NOMO-1 treated with dmso at 0.1 percent for 144 hours (cell line): ENCODE data around the gene ARHGAP42.
"Not testable (repeated sequence)": the region's sequence is repeated elsewhere in the genome, so short reads cannot be mapped to it uniquely, and the experiment has no call there.

Source experiments
- DNase-seq: peaks from one replicate; lab custom pipeline; 2025; ENCODE audit not compliant: unreplicated experiment; lab: John Stamatoyannopoulos, UW

ARHGAP42 gene

DNA sequence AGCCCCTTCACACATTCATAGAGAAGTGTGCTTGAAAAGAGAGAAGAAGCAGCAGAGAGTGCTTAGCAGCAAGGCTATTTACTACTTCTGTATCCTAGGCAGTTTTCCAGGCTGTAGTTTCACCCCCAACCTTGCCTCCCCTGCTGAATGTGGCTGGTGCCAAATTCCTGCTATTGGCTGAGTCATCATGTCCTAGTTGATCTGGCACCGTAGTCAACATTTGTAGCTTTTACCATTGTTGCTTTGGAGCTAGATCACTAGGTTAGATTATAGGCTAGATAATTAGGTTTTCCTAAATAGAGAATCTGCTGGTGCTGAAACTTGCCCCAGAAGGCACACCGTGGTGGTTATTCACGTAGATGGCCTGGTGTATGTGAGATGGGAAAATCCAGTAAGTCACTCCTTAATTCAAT lies 32.7 kb downstream of the ARHGAP42 start:
- no peak for DNase-seq

DNA sequence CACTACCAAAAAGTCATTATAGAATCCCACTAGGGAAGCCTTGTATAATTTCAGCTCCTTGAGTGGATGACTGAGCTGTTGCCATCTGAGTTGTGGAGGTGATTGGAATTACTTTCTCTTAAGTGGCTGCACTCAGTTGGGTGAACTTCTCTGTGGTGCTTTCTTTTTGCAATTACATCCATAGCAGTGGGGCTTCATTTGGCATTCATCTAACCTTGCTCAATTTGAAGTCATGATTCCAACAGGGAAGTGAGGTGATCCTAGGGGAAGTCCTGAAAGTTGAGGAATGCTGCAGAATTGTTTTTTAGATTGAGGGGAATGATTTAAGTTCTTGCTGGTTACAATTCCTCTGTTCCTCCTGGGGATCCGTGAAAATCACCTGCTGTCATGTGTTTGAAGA lies 39.6 kb downstream of the ARHGAP42 start:
- no peak for DNase-seq

DNA sequence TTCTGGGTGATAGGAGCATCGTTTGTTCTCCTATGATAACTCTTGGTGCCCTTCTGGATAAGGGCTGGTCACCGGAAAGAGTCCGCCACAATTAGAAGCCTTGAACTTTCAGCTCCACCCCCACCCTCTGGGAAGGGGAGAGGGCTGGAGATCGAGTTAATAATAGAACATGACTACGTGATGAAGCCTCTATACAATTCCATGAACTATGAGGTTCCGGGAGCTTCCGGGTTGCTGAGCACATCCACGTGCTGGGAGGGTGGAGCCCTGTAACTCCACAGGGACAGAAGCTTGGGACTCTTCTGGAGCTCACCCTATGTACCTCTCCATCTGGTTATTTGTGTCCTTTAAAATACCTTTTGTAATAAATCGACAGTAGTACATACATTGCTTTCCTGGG lies 40.3 kb downstream of the ARHGAP42 start:
- no peak for DNase-seq

DNA sequence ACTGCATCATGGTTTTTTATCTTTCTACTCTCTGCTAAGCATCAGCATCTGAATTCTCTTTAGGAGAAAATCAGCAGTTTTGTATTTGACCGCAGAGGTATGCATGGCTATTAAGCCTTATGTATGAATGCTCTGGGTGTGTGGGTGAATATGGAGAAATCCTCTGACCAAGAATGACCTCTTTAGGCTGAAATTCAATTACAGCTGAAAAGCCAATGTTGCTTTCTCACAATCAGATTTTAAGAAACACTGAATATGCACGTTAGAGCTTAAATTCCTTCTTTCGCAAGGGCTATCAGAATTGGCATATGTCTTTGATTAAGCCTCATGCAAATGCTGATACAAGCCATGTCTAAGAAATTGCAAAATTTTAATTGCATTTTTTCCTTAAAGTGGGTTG lies 43.2 kb downstream of the ARHGAP42 start:
- DNase-seq: no peak

DNA sequence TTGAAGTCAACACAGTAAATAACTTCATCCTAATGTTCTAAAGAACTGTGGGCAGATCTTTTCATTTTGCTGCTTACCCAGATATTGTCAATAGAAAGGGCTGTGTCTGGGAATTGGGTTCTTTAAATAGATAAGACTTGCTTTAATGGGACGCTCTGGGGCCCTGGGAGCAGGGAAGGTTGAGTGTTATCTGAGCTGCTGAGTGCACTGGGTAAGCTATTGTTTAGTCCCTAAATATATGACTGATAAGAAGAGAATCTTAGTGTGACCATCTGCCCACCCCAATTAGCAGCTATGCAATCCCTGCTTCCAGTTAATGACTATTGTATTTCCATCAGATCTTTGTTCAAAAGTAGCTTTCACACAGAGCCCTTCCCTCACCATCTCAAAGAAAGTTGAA lies 44.4 kb downstream of the ARHGAP42 start:
- DNase-seq: no peak

DNA sequence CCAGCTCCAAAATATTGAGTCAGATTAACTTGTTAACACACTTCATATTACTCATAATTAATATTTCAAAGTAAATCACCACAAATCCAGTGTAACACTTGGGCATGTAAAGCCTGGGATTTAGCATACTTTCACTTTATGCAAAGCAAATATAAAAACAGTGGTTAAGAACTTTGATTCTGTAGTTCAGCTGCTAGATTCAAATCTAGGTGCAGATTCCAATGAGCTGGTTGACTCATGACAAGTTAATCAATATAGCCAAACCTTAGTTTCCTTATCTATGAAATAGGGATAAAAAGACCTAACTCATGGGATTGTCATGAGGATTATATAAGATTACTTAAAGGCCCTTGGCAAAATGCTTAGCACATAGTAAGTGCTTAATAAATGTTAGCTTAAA lies 45.9 kb downstream of the ARHGAP42 start:
- DNase-seq: no peak

DNA sequence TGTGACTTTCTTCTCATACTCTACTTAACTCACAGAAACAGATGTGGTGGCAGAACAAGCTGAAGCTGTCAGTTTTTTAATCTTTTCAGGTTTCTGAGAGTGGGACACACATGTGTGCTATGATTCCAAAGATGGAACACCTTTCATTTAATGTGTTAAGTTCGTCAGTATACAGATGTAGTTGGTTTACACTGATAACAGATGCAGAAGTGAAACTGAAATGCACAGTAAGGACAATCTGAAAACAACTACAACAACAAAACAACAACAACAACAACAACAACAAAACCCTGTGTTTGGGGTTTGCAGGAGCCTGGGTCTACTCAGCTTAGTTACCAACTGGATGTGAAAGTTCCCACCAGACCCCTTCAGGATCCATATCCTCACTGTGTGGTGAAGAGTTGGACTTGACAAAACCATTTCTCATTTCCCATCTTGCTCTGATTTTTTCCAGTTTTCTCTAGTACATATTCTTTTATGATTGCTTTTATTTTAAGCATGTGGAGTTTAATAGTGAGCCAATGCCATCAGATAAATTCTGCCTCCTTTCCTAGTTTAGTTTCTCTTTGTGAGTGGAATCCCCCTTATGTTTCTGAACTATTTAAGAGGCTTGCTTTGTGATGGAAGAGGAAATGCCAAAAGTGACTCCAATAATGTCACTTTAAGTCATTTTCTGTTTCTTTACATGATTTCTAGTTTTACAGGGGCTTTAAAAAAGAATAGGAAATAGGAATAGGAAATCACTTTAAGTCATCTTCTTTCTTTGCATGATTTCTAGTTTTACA lies 47.8 kb downstream of the ARHGAP42 start:
- DNase-seq: no peak

DNA sequence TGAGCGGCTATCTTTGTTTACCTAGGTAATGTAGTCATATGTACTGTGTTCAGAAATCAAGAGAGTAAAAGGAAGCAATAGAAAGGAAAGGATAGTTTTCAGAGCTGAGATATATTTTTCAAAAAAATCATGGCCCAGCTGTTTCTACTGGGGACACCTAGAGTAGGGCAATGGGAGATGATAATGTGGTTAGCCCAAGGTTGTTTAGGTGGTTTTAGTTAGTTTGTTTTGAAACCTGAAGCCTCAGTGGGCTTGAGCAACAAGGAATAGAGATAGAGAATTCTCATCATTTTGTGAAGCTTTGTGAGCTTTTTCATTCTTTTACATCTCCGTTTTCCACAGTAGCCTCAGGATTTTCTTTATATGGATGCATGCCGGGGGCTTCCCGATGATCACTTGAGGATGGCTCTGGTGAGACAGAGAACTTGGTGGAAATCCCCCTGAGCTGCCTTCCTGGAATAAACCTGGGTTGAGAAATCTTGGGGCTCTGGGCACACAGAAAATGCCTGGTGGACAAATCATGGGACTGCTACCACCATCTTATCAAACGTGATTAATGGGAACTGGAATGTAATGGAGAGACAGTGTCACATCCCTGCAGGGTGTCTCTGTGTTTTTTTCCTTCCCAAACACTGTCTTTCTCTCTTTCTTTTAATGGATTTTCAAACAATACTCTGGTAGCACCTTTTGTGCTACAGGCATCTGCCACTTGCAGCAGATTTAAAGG lies 49.0 kb downstream of the ARHGAP42 start:
- DNase-seq: no peak

DNA sequence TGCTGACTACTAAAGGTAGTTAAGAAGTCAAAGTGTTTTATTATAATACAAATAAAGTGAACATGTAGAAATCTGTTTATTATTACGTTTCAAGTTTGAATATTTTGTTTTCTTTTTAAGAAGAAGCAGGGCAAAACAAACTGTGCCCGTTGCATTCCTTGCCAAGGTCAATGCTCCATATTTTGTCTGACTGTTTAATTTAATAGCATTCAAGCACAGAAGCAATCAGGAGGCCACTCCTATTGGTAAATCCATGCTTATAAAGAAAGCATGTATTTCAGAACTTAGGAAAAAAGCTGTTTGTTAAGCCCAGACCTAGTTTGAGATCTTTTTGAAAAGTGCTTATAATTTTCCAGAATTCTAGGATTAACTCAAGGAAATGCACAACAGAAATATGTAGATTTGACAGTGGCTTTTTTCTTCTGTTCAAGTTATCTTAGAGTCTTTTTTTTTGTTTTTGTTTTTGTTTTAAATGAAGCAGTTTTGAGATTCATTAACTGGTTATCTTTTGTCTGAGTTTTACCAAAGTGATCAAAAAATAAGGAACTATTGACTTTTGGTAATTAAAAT lies 51.7 kb downstream of the ARHGAP42 start:
- DNase-seq: no peak

DNA sequence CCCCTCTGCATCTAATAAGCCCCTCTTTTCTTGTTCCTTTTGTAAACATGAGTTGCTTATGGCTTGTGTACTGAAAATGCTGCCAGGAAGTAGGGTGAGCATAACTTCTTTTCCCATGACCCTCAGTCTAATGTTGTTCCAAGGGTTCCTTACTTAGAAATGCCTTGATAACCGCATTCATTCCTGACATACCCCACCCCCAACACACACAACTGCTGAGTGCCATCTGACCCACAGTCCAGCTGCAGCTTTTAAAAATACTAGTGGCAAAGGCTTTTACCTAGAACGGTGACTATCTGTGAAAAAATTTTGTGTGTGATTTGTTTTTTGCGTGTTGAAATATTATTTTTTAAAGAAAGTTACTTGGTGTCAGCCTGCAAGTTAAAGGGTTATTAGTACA lies 52.6 kb downstream of the ARHGAP42 start:
- DNase-seq: no peak

DNA sequence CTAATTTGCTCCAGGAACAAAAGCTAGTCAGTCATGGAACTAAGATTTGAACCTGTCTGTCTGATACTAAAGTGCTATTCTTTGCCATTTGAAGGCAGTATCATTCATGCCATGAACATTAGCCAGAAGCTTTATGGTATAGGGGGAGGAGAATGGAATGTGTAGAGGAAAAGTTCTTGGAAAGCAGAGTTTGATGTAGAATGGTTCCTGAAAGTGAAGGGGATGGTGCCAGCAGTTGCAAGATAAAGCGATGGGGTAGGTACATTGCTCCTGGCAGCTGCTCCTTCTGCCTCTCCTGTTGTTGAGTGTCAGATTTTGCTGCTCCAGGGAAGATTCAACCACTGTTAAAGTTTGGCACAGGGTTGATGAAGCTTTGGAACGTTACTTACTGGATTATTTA lies 53.4 kb downstream of the ARHGAP42 start:
- no peak for DNase-seq

DNA sequence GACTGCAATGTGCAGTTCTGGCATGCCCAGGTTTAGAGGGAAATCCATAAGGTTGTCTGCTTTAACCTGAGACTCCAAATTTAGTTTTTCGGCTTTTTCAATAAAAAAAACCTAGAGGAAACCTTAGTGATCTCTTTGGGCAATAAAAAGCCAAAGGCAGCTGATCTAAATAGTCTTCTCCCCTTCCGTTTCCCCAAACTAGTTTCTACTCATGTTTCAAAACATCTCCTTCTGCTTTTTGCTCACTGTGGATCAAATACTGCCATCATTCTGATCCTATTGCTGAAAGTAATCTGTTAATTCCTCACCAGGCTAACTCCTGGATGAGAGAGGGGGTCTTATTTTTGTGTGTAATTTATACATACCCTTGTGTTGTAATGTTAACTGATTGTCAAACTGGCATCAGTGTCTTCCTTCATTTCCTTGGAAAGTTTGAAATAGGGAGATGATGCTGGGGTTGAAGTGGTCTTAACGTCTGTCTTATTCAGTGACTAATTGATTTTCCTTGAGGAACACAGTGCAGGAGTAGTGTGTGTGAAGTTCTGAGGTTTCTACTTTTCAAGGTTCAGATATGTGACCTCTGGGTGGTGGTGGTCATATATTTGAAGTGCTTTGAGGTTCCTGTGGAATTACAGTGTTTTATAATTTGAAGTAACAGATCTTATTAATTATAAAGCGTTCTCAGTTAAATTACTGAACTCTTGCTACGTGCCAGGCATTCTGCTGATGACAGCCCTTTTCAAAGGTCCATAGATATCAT lies 55.0 kb downstream of the ARHGAP42 start:
- DNase-seq: peak; percentile 70

DNA sequence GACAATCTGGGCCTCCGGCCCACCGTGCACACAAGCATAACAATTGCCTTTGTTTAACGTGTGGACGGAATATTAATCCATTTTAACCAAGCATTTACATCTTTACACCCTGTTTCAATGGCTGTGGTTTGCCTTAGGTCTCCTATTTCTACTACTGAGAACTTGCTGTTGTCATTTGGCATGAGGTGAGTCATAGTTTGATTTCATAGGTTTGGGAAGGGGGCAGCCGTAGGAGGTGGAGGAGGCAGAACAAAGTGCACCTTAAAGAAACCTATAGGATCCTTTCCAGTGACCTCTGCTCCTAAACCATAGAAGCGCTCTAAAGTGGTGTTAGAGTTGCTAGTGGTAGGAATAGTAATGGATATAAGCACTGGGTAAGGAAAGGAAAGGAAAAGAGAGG lies 59.4 kb downstream of the ARHGAP42 start:
- DNase-seq: no peak

DNA sequence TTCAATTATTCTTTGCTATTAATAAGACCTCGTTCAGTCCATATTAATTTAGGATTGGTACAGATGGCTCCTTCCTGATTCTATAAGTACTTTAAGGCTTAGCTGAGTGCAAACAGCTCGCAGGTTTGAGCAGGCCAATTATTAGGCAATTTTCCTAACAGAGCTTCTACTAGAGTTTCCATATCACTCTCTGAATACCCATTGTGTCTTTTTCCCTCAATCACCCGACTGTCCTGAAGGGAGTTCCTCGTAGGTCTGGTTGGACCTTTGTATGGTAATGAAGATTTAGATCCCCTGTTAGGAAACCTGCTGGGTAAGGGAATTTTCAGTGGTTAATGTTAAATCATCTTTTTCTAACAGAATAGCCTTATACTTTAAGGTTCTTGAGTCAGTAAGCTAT lies 61.1 kb downstream of the ARHGAP42 start:
- no peak for DNase-seq

DNA sequence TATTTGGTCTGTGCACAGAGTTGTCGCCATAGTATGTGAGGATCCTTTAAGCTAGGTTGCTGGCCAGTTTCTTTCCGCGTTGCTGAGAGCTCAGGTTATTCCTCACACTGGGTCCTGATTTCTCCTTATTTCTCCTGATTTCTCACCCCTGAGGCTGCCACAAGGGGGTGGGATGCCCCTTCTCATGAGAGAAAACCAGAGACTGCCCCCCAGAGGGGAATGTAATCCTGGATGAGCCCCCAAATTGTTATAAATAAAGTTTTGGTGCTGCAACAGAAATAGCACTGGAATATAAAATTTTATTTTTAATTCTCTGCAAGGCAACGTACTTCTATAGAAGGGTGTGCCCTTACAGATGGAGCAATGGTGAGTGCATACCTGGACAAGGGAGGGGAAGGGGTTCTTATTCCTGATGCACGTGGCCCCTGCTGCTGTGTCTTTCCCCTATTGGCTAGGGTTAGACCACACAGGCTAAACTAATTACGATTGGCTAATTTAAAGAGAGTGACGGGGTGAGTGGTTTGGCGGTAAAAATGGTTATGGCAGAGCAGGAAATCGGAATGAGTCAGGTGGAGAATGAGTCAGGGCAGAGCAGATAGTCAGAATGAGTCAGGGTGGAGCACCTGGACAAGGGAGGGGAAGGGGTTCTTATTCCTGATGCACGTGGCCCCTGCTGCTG lies 62.9 kb downstream of the ARHGAP42 start:
- not testable (repeated sequence) for DNase-seq

DNA sequence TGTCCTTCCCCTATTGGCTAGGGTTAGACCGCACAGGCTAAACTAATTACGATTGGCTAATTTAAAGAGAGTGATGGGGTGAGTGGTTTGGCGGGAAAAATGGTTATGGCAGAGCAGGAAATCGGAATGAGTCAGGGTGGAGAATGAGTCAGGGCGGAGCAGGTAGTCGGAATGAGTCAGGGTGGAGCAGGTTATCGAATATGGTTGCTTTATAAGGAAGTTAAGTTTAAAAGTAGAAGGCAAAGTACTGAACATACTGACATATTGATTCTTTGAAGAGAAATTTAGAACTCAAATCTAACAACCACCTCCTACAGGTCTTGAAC lies 63.4 kb downstream of the ARHGAP42 start:
- DNase-seq: not testable (repeated sequence)

DNA sequence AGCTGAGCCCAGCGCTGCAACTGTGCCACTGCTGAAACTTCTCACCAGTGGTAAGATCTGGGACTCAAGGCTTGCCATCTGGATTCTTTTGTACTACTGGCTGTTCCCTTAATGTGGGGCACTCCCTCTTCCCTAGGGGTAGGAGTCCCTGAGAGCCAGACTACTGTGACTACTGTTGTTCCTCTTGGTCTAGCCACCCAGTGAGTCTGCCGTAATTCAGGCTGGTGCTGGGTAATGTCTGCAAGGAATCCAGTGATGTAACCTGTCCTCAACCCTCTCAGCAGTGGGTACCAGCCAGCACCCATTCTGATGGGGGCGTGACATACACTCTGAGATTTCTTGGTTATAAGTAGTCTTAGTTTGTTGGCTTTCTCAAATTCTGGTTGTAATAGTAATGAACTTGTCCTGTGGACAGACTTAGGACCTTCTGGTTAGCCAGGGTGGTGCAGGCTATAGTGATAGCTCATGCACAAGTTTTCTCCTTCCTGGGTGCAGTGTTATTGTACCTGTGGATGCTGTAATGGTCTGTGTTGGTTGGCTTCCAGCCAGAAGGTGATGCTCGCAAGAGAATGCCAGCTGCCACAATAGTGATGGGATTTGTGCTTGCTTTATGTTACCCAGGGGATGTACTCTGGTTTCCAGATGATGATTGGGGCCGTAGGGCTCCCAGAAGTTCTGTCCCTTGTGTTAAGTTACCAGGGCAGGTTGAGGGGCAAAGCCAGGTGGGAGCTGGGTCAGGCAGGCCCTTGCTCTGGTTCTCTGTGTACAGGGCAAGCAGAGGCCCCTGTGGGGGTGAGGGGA lies 65.5 kb downstream of the ARHGAP42 start:
- DNase-seq: no peak

DNA sequence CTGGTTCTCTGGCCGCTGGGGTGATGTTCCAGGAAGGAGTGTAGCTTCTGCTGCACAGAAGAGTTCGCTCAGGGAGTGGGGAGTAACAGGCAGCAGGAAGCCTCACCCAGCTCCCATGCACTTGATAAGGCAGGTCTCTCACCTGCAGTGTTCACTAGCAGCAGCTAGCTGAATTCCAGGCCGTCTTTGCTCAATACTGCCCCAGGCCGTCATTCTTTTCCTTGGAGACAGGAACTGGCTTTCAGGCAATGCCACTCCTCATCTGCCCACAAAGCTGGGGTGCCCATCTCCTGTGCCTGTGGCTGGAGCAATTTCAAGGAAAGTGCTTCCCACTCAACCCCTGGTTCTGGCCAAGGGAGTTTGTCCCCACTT lies 66.1 kb downstream of the ARHGAP42 start:
- DNase-seq: no peak

DNA sequence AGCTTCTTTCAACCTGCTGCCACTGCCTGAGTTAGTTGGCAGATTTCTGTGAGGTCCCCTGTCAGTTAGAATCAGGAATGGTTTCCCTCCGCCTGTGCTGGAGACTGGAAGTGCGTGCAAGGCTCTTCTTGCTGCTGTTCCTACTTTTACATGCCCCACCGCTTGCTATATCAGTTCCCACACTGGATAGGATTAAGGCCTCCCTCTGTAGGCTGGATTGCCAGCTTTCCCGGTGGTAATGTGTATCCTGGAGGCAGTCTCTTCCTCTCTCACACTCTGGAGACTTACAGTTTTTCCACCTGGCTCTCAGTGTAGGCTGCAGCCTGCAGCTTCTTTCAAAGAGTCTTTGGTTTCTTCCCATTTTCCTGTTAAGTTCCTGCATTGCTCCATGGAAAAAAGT lies 66.5 kb downstream of the ARHGAP42 start:
- no peak for DNase-seq

DNA sequence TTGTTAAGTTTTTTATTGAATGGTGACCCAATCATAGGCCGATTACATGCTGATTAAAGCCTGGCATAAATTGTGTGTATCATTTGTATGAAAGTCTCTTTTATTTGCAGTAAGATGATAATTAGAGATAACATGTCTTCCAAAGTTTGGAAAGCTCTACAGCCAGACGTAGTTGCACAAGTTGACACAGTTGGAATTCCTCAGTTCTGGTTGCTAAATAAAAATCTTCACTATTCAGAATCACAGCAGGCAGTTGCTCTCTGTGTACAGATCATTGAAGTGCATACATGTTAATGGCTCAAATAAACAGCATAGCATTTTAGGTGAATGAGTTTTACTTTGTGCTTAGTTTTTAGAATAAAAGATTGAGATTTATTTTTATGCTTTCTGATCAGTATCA lies 69.5 kb downstream of the ARHGAP42 start:
- DNase-seq: no peak
